HCT116 (cell line): Measurements from ENCODE around the gene PPP2R2D. TPM values are rescaled to one million over a fixed set of nuclear protein-coding genes. Genes with fewer than 3 reads are reported as not detected.

ENCODE experiments used
- ATAC-seq: fragments of 200-7000 bp; cut with Tn5 transposase; 2 replicates; pipeline ENCODE4 v1.9.1; 2020; ENCODE audit warnings: mild to moderate bottlenecking, moderate library complexity
- BruUV-seq: library from RNA; stranded (reverse); fragments of 400-500 nt; replicated peaks from 2 replicates; lab custom pipeline; 2021; lab: Mats Ljungman, UMichigan
- CTCF ChIA-PET: fragments of 300-600 bp; sonication (Branson Sonifier 250); formaldehyde crosslinking; loops from one replicate; lab custom pipeline; 2021; ENCODE audit warnings: antibody characterized with exemption; lab: Charles Lee
- POLR2A ChIA-PET: fragments of 300-600, 350-600 bp; sonication (Branson Sonifier 250); formaldehyde crosslinking; loops from one replicate; lab custom pipeline; 2021; ENCODE audit warnings: antibody characterized with exemption; lab: Charles Lee
- RAD21 ChIA-PET, 2 experiments: fragments of 300-600 bp; sonication (Branson Sonifier 250); formaldehyde crosslinking; loops; one replicate each; lab custom pipeline; 2023; ENCODE audit warnings: low total read pairs in 2 of 2; ENCODE audit not compliant: uncharacterized antibody in 2 of 2, unreplicated experiment in 2 of 2, low non-redundant PET in 1 of 2; lab: Charles Lee
- DNase-seq: peaks from one replicate; pipeline ENCODE4 v3.0.0-alpha.2; 2010; ENCODE audit warnings: low read depth, low spot score
- H2AFZ ChIP-seq: fragments of 200-600 bp; shearing (Covaris generic), sonication (generic); 2 replicates; pipeline ENCODE4 v1.6.1; 2017; ENCODE audit warnings: low read depth, mixed run types, mixed read lengths, antibody characterized with exemption, low read length; ENCODE audit not compliant: poor library complexity, severe bottlenecking
- H3K27ac ChIP-seq: 2 replicates; pipeline ENCODE4 v1.5.1; 2012; ENCODE audit warnings: low read depth, low read length
- H3K27me3 ChIP-seq: fragments of 200-600 bp; sonication (generic); 2 replicates; pipeline ENCODE4 v1.6.1; 2016; ENCODE audit warnings: mixed run types, low read length, mixed read lengths; ENCODE audit not compliant: insufficient read depth
- H3K36me3 ChIP-seq, 2 experiments: fragments of 200-500 bp in 1 of 2; fragments of 200-600 bp in 1 of 2; sonication (Bioruptor generic) in 1 of 2; sonication (generic) in 1 of 2; 2 replicates each; pipeline versions ENCODE4 v1.5.1 to v1.6.1; 2014 to 2016; ENCODE audit warnings: low read length in 2 of 2, inconsistent platforms in 1 of 2, mixed read lengths in 1 of 2, mixed run types in 1 of 2; ENCODE audit not compliant: insufficient read depth in 2 of 2, control insufficient read depth in 1 of 2
- H3K4me1 ChIP-seq, 2 experiments: fragments of 200-600 bp in 1 of 2; sonication (generic) in 1 of 2; 2 replicates each; pipeline versions ENCODE4 v1.5.1 to v1.6.1; 2012 to 2017; ENCODE audit warnings: low read length in 2 of 2, inconsistent platforms in 1 of 2, mild to moderate bottlenecking in 1 of 2, mixed read lengths in 1 of 2, mixed run types in 1 of 2, moderate library complexity in 1 of 2; ENCODE audit not compliant: insufficient read depth in 2 of 2, control insufficient read depth in 1 of 2
- H3K4me2 ChIP-seq: fragments of 200-600 bp; sonication (generic); 2 replicates; pipeline ENCODE4 v1.6.1; 2017; ENCODE audit warnings: mixed run types, low read length, mixed read lengths
- H3K4me3 ChIP-seq, 2 experiments: fragments of 200-600 bp in 1 of 2; sonication (generic) in 1 of 2; replicated peaks in 1 of 2; 2 replicates each; pipeline ENCODE4 v1.5.1; 2011 to 2016; ENCODE audit warnings: low read length in 2 of 2, control low read depth in 1 of 2, low read depth in 1 of 2, mild to moderate bottlenecking in 1 of 2, mixed read lengths in 1 of 2, mixed run types in 1 of 2
- H3K79me2 ChIP-seq: fragments of 200-600 bp; sonication (generic); 2 replicates; pipeline ENCODE4 v1.6.1; 2017; ENCODE audit warnings: mild to moderate bottlenecking, mixed run types, low read length, moderate library complexity, mixed read lengths; ENCODE audit not compliant: insufficient read depth
- H3K9ac ChIP-seq: fragments of 200-600 bp; sonication (generic); 2 replicates; pipeline ENCODE4 v1.6.1; 2016; ENCODE audit warnings: low read length, mixed read lengths
- H3K9me2 ChIP-seq: fragments of 200-600 bp; sonication (generic), shearing (Covaris generic); 2 replicates; pipeline ENCODE4 v1.6.1; 2017; ENCODE audit warnings: mixed run types, mild to moderate bottlenecking, moderate library complexity; ENCODE audit not compliant: insufficient read depth
- H3K9me3 ChIP-seq, 2 experiments: fragments of 200-500 bp in 1 of 2; fragments of 200-600 bp in 1 of 2; sonication (Bioruptor generic) in 1 of 2; sonication (generic) in 1 of 2; 2 replicates each; pipeline ENCODE4 v1.6.1; 2014 to 2017; ENCODE audit warnings: low read length in 2 of 2, mixed read lengths in 2 of 2, inconsistent platforms in 1 of 2, low read depth in 1 of 2, mild to moderate bottlenecking in 1 of 2, mixed run types in 1 of 2, moderate library complexity in 1 of 2; ENCODE audit not compliant: control insufficient read depth in 1 of 2, insufficient read depth in 1 of 2
- H4K20me1 ChIP-seq: fragments of 200-600 bp; sonication (generic), shearing (Covaris generic); 2 replicates; pipeline ENCODE4 v1.6.1; 2017; ENCODE audit warnings: mixed run types, mild to moderate bottlenecking, moderate library complexity; ENCODE audit not compliant: insufficient read depth
- CBX3 ChIP-seq: IDR thresholded peaks from 2 replicates; pipeline ENCODE4 v1.6.1; 2012; ENCODE audit warnings: low read depth
- EZH2phosphoT487 ChIP-seq: fragments of 200-600 bp; IDR thresholded peaks from 2 replicates; pipeline ENCODE4 v1.6.1; 2018; ENCODE audit warnings: antibody characterized with exemption, borderline replicate concordance
- POLR2AphosphoS5 ChIP-seq: IDR thresholded peaks from 2 replicates; pipeline ENCODE4 v1.6.1; 2011; ENCODE audit warnings: mild to moderate bottlenecking, low read depth, low read length, moderate library complexity
- ZBTB33 ChIP-seq: IDR thresholded peaks from 2 replicates; pipeline ENCODE4 v1.6.1; 2011; ENCODE audit warnings: mild to moderate bottlenecking, low read length, moderate library complexity; ENCODE audit not compliant: insufficient replicate concordance; ENCODE audit errors: extremely low read depth
- ZFX ChIP-seq: fragments of 450-650 bp; IDR thresholded peaks from 2 replicates; pipeline ENCODE4 v1.6.1; 2017
- intact Hi-C: fragments of 100-400 bp; cut with micrococcal nuclease; formaldehyde crosslinking; loops from 2 replicates; pipeline ENCODE4 v1.10.0; 2022
- total RNA-seq: library from RNA; stranded (reverse); gene quantifications from one replicate; pipeline ENCODE4 v1.2.1, GENCODE V29; 2021; ENCODE audit not compliant: unreplicated experiment

The PPP2R2D gene
- total RNA-seq, 1 experiment from 2014 or later, result 18.1 TPM

- CTCF ChIA-PET, result no interaction called here
- DNase-seq (no peak), ATAC-seq (no peak)
- no peaks in the 10 kb centered on the region for H3K9me2 ChIP-seq
- no peak overlapping the region for H3K4me3 ChIP-seq
- H3K27me3 ChIP-seq, result no peaks in the 10 kb centered on the region
- H3K4me1 ChIP-seq, result no peaks in the 10 kb centered on the region
- H3K36me3 ChIP-seq, result no peaks in the 10 kb centered on the region
- H3K9me3 ChIP-seq, result no peaks in the 10 kb centered on the region
- H4K20me1 ChIP-seq, result no peaks in the 10 kb centered on the region
- H2AFZ ChIP-seq, result no peak overlapping the region
- no peak overlapping the region for H3K4me2 ChIP-seq
- POLR2A ChIA-PET, result no interaction called here
- no peaks in the 10 kb centered on the region for H3K79me2 ChIP-seq
- no peak for TF ChIP-seq EZH2phosphoT487
- TF ChIP-seq CBX3, result no peak
- no peak for TF ChIP-seq ZFX
- no peak for TF ChIP-seq POLR2AphosphoS5
- TF ChIP-seq ZBTB33, result no peak
- intact Hi-C loops, result no loop called here
- H3K9ac ChIP-seq, result no peak overlapping the region
- no TSS peak for BruUV-seq
- RAD21 ChIA-PET, result no interaction called here
- no peak overlapping the region for H3K27ac ChIP-seq
Observed at GRCh38 chr10:131998845-131999681, 98.3 kb downstream of the PPP2R2D start.
